A673 (cell line): ENCODE measurements around the gene CEP95. TPM values are rescaled to one million over a fixed set of nuclear protein-coding genes. Genes with fewer than 3 reads are reported as not detected.

ENCODE experiments used
- BruUV-seq: library from RNA; stranded (reverse); fragments of 400-500 nt; replicated peaks from 2 replicates; lab custom pipeline; 2021; lab: Mats Ljungman, UMichigan
- CTCF ChIA-PET: fragments of 300-600 bp; sonication (Branson Sonifier 250); formaldehyde crosslinking; loops from one replicate; lab custom pipeline; 2022; ENCODE audit warnings: antibody characterized with exemption; lab: Charles Lee
- POLR2A ChIA-PET: fragments of 300-600 bp; sonication (Branson Sonifier 250); formaldehyde crosslinking; loops from one replicate; lab custom pipeline; 2022; ENCODE audit warnings: antibody characterized with exemption; ENCODE audit not compliant: low non-redundant PET; lab: Charles Lee
- DNase-seq: peaks from one replicate; pipeline ENCODE4 v3.0.0-alpha.2; 2015; ENCODE audit warnings: low spot score
- H3K27ac ChIP-seq: fragments of 200-600 bp; sonication (generic); 2 replicates; pipeline ENCODE4 v1.5.1; 2016; ENCODE audit warnings: mixed run types, low read depth, mild to moderate bottlenecking, mixed read lengths, antibody characterized with exemption, low read length; ENCODE audit not compliant: poor library complexity, severe bottlenecking
- H3K27me3 ChIP-seq: fragments of 200-600 bp; sonication (generic); replicated peaks from 2 replicates; pipeline ENCODE4 v1.6.1; 2017; ENCODE audit warnings: mixed run types, low read depth, mild to moderate bottlenecking, mixed read lengths, antibody characterized with exemption, low read length; ENCODE audit not compliant: insufficient read depth, poor library complexity
- H3K36me3 ChIP-seq: fragments of 200-600 bp; sonication (generic); 2 replicates; pipeline ENCODE4 v1.6.1; 2016; ENCODE audit warnings: mixed run types, mild to moderate bottlenecking, mixed read lengths, antibody characterized with exemption, low read length; ENCODE audit not compliant: insufficient read depth, poor library complexity, severe bottlenecking
- H3K4me1 ChIP-seq: fragments of 200-600 bp; sonication (generic); 2 replicates; pipeline ENCODE4 v1.6.1; 2017; ENCODE audit warnings: mixed run types, mild to moderate bottlenecking, mixed read lengths, antibody characterized with exemption, low read length; ENCODE audit not compliant: insufficient read depth, poor library complexity, severe bottlenecking
- H3K4me3 ChIP-seq: fragments of 200-600 bp; sonication (generic); 2 replicates; pipeline ENCODE4 v1.5.1; 2016; ENCODE audit warnings: low read depth, mixed run types, mild to moderate bottlenecking, mixed read lengths, low read length; ENCODE audit not compliant: poor library complexity, severe bottlenecking
- H3K9me3 ChIP-seq: fragments of 200-600 bp; sonication (generic); 2 replicates; pipeline ENCODE4 v1.6.1; 2016; ENCODE audit warnings: mixed run types, low read depth, mild to moderate bottlenecking, mixed read lengths, antibody characterized with exemption, low read length; ENCODE audit not compliant: poor library complexity, severe bottlenecking
- EZH2 ChIP-seq: fragments of 200-600 bp; sonication (generic); IDR thresholded peaks from 2 replicates; pipeline ENCODE4 v1.6.1; 2017; ENCODE audit warnings: borderline replicate concordance, low read depth, mild to moderate bottlenecking, mixed read lengths, antibody characterized with exemption, low read length; ENCODE audit not compliant: poor library complexity, severe bottlenecking
- intact Hi-C: fragments of 100-400 bp; cut with micrococcal nuclease; formaldehyde crosslinking; loops from one replicate; pipeline ENCODE4 v1.10.0; 2022; ENCODE audit not compliant: unreplicated experiment
- total RNA-seq: library from RNA; stranded (reverse); gene quantifications from 2 replicates; pipeline ENCODE4 v1.2.3, GENCODE V29; 2021
- TF ChIP-seq, protein P1 (sequence below): fragments of 300-800, 200-600 bp; sonication (generic); conservative IDR thresholded peaks from 2 replicates; pipeline ENCODE4 v1.5.1; 2017; ENCODE audit warnings: low read depth, mild to moderate bottlenecking, antibody characterized with exemption, low read length, moderate library complexity, mixed read lengths

The CEP95 gene
- total RNA-seq, 1 experiment from 2014 or later = 66.8 TPM

DNA sequence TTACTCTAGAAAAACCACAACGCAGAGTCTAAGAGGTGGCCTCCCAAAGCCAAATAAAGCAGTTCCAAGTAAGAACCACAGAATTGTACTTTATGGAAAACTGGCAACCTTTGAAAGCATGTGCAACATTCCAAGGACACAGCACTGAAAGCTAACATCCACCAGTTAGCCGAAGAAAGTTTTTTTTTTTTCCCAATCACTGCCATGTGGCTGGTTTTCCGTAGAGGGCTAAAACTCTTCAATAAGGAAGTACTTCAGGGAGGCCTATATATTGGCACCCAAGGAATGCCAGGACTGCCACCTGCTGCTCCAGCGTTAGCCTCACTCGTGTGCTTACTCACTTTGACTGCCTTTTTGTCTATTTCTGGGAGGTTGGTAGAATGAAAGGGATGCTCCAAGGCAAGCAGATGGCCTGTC, 25.2 kb downstream of the CEP95 start:
- POLR2A ChIA-PET = no interaction called here
- H3K36me3 ChIP-seq = peaks cover 92% of the 10 kb centered on the region
- intact Hi-C loops = no loop called here

DNA sequence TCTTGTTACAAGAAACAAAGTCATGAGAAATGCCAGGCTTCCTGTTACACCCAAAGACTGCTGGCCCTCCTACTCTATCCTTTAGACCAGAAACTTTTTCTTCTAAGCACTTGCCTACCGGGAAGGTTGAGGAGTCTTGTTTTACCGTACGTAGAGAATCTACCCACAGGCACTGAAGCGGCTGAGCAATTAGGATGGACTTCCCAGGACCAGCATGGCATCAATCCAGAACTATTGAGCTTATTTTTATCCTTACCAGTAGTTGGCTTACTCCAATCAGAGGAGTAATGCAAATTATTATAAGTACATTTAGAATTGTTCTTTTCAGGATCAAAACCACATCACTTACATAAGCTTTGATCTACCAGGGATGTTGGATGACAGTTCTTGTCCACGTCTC, 25.6 kb downstream of the CEP95 start:
- H3K4me1 ChIP-seq = no peaks in the 10 kb centered on the region
- H3K4me3 ChIP-seq = no peak overlapping the region
- peaks cover 92% of the 10 kb centered on the region for H3K36me3 ChIP-seq
- ChIA-PET POLR2A (no interaction called here), CTCF (interaction anchor here (0.7 kb wide), 1 partner anchor 1898 kb away, joined by 6 read pairs; no protein-coding TSS in a partner anchor)
- no peaks in the 10 kb centered on the region for H3K27me3 ChIP-seq
- intact Hi-C loops = no loop called here
- no TSS peak for BruUV-seq
- DNase-seq = no peak
- H3K9me3 ChIP-seq = no peaks in the 10 kb centered on the region
- H3K27ac ChIP-seq = no peak overlapping the region
- no peak for TF ChIP-seq EZH2
- TF ChIP-seq, protein P1, sequence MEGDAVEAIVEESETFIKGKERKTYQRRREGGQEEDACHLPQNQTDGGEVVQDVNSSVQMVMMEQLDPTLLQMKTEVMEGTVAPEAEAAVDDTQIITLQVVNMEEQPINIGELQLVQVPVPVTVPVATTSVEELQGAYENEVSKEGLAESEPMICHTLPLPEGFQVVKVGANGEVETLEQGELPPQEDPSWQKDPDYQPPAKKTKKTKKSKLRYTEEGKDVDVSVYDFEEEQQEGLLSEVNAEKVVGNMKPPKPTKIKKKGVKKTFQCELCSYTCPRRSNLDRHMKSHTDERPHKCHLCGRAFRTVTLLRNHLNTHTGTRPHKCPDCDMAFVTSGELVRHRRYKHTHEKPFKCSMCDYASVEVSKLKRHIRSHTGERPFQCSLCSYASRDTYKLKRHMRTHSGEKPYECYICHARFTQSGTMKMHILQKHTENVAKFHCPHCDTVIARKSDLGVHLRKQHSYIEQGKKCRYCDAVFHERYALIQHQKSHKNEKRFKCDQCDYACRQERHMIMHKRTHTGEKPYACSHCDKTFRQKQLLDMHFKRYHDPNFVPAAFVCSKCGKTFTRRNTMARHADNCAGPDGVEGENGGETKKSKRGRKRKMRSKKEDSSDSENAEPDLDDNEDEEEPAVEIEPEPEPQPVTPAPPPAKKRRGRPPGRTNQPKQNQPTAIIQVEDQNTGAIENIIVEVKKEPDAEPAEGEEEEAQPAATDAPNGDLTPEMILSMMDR = no peak

More for the DNA sequence above, 25.2 kb downstream of the CEP95 start:
- Histone ChIP-seq H3K27ac (no peak overlapping the region), H3K27me3 (no peaks in the 10 kb centered on the region), H3K9me3 (no peaks in the 10 kb centered on the region), H3K4me3 (no peak overlapping the region), H3K4me1 (no peaks in the 10 kb centered on the region)
- BruUV-seq = no TSS peak
- TF ChIP-seq, protein P1 = no peak
- no peak for TF ChIP-seq EZH2
- CTCF ChIA-PET = no interaction called here
- no peak for DNase-seq

- Histone ChIP-seq H3K36me3 (peaks cover 90% of the 10 kb centered on the region), H3K4me3 (no peak overlapping the region), H3K4me1 (no peaks in the 10 kb centered on the region), H3K27me3 (no peaks in the 10 kb centered on the region), H3K27ac (no peak overlapping the region), H3K9me3 (no peaks in the 10 kb centered on the region)
- ChIA-PET POLR2A (no interaction called here), CTCF (interaction anchor here (0.6 kb wide), 1 partner anchor 244 kb away, joined by 3 read pairs; no protein-coding TSS in a partner anchor)
- intact Hi-C loops = no loop called here
- TF ChIP-seq EZH2 = no peak
- TF ChIP-seq, protein P1 = no peak
- no peak for DNase-seq
- BruUV-seq = no TSS peak
These were observed 27.0 kb downstream of the CEP95 start for GRCh38 chr17:64533784-64534183.
